Forelimb muscle (tissue), 1 donor: Measurements from ENCODE around the gene COX19. TPM values are rescaled to one million over a fixed set of nuclear protein-coding genes. Genes with fewer than 3 reads are reported as not detected.
A peak's percentile ranks its signal among the peaks of the same experiment; 100 is the strongest.

Experiments
- DNase-seq: peaks from one replicate; pipeline ENCODE4 v3.0.0-alpha.2; 2013; ENCODE audit warnings: low read depth
- polyA plus RNA-seq: library from polyadenylated mRNA; unstranded; fragments of 120-200 nt; gene quantifications from one replicate; pipeline ENCODE4 v1.2.1, GENCODE V29; 2013; ENCODE audit not compliant: insufficient read length

The COX19 gene
- 11.6 TPM for polyA plus RNA-seq

- peak; percentile 65 for DNase-seq
These were observed at the start of gene COX19 for GRCh38 chr7:974820-975681. Gene COX19 (minus strand): TSS chr7:975549. CDS start chr7:975509, 40 bp downstream.

- DNase-seq, result no peak
These were observed 49.0 kb upstream of the COX19 start for GRCh38 chr7:1024331-1024841.

GRCh38 chr7:1022801-1023465, 47.6 kb upstream of the COX19 start:
- DNase-seq, result no peak

GRCh38 chr7:1022356-1022755, 47.0 kb upstream of the COX19 start:
- no peak for DNase-seq

- no peak for DNase-seq
These were observed 46.6 kb upstream of the COX19 start for GRCh38 chr7:1021931-1022330.

- no peak for DNase-seq
These were observed 46.0 kb upstream of the COX19 start for GRCh38 chr7:1021366-1021765.

GRCh38 chr7:1020849-1021251, 45.5 kb upstream of the COX19 start:
- DNase-seq, result no peak

- no peak for DNase-seq
These were observed 44.7 kb upstream of the COX19 start for GRCh38 chr7:1019789-1020610.

- no peak for DNase-seq
These were observed 44.0 kb upstream of the COX19 start for GRCh38 chr7:1019255-1019785.

GRCh38 chr7:1018334-1018695, 43.0 kb upstream of the COX19 start:
- DNase-seq, result no peak

GRCh38 chr7:1017586-1018333, 42.4 kb upstream of the COX19 start:
- no peak for DNase-seq

- DNase-seq, result no peak
These were observed 41.5 kb upstream of the COX19 start for GRCh38 chr7:1016577-1017531.

GRCh38 chr7:1015196-1016121, 40.1 kb upstream of the COX19 start:
- DNase-seq, result no peak

GRCh38 chr7:1014681-1015080, 39.3 kb upstream of the COX19 start:
- no peak for DNase-seq

- DNase-seq, result no peak
These were observed 38.2 kb upstream of the COX19 start for GRCh38 chr7:1013581-1013980.

- DNase-seq, result no peak
These were observed 37.4 kb upstream of the COX19 start for GRCh38 chr7:1012716-1013095.

- no peak for DNase-seq
These were observed 36.8 kb upstream of the COX19 start for GRCh38 chr7:1012004-1012715.
